Endothelial cell of umbilical vein (primary cell): ENCODE measurements around the gene PDE4B. TPM values are rescaled to one million over a fixed set of nuclear protein-coding genes. Genes with fewer than 3 reads are reported as not detected.

ENCODE experiments used
- BruUV-seq: library from RNA; stranded (reverse); fragments of 400-500 nt; replicated peaks from 2 replicates; lab custom pipeline; 2021; lab: Mats Ljungman, UMichigan
- CTCF ChIA-PET: fragments of 300-600, 350-600 bp; sonication (Branson Sonifier 250); formaldehyde crosslinking; loops from one replicate; lab custom pipeline; 2021; ENCODE audit warnings: antibody characterized with exemption, inconsistent platforms; lab: Charles Lee
- POLR2A ChIA-PET: fragments of 300-600, 350-600 bp; sonication (Branson Sonifier 250); formaldehyde crosslinking; loops from one replicate; lab custom pipeline; 2021; ENCODE audit warnings: antibody characterized with exemption, inconsistent platforms; lab: Charles Lee
- DNase-seq: peaks from one replicate; pipeline ENCODE4 v3.0.0-alpha.2; 2011; ENCODE audit warnings: low read depth, low spot score
- FAIRE-seq: peaks from 2 replicates; lab custom pipeline; 2011; peaks lifted over from hg19 to GRCh38; lab: Jason Lieb, UNC
- H2AFZ ChIP-seq: 2 replicates; pipeline ENCODE4 v1.6.0; 2012; ENCODE audit warnings: low read depth, low read length, control low read depth, inconsistent platforms
- H3K27ac ChIP-seq: 2 replicates; pipeline ENCODE4 v1.5.1; 2011; ENCODE audit warnings: low read depth, mild to moderate bottlenecking, control low read depth, low read length, moderate library complexity; ENCODE audit not compliant: insufficient read depth
- H3K27me3 ChIP-seq, 2 experiments: 2 replicates each; pipeline versions ENCODE4 v1.6.0 to v1.6.1; 2011; ENCODE audit warnings: low read length in 2 of 2, mixed read lengths in 1 of 2; ENCODE audit not compliant: control insufficient read depth in 2 of 2, insufficient read depth in 2 of 2
- H3K36me3 ChIP-seq, 2 experiments: 2 replicates in 1 of 2; 3 replicates in 1 of 2; pipeline ENCODE4 v1.5.1; 2011; ENCODE audit warnings: low read length in 2 of 2, mild to moderate bottlenecking in 1 of 2, moderate library complexity in 1 of 2; ENCODE audit not compliant: control insufficient read depth in 2 of 2, insufficient read depth in 2 of 2; ENCODE audit errors: extremely low read depth in 1 of 2
- H3K4me1 ChIP-seq: 3 replicates; pipeline ENCODE4 v1.5.1; 2011; ENCODE audit warnings: mild to moderate bottlenecking, low read length; ENCODE audit not compliant: control insufficient read depth, insufficient read depth; ENCODE audit errors: extremely low read depth
- H3K4me2 ChIP-seq: 2 replicates; pipeline ENCODE4 v1.6.1; 2011; ENCODE audit warnings: low read length, control low read depth, mixed read lengths; ENCODE audit not compliant: insufficient read depth
- H3K4me3 ChIP-seq, 3 experiments: fragments of 200-600 bp in 1 of 3; sonication (generic), shearing (Covaris generic) in 1 of 3; replicated peaks in 1 of 3; 2 replicates each; pipeline ENCODE4 v1.5.1; 2011 to 2016; ENCODE audit warnings: control low read depth in 3 of 3, low read length in 3 of 3, mild to moderate bottlenecking in 2 of 3, inconsistent platforms in 1 of 3, low read depth in 1 of 3, moderate library complexity in 1 of 3; ENCODE audit not compliant: insufficient read depth in 1 of 3
- H3K79me2 ChIP-seq: 2 replicates; pipeline ENCODE4 v1.6.0; 2012; ENCODE audit warnings: low read length, inconsistent platforms; ENCODE audit not compliant: control insufficient read depth, insufficient read depth
- H3K9ac ChIP-seq: replicated peaks from 2 replicates; pipeline ENCODE3; 2011; ENCODE audit warnings: low read length, control low read depth; ENCODE audit not compliant: insufficient read depth; ENCODE audit errors: extremely low read depth
- H3K9me1 ChIP-seq: replicated peaks from 3 replicates; pipeline ENCODE4 v1.6.0; 2011; ENCODE audit warnings: mild to moderate bottlenecking, low read length; ENCODE audit not compliant: control insufficient read depth, insufficient read depth; ENCODE audit errors: extremely low read depth
- H3K9me3 ChIP-seq: replicated peaks from 2 replicates; pipeline ENCODE4 v1.5.1; 2012; ENCODE audit warnings: low read length, inconsistent platforms; ENCODE audit not compliant: control insufficient read depth, insufficient read depth
- H4K20me1 ChIP-seq: replicated peaks from 2 replicates; pipeline ENCODE3; 2011; ENCODE audit warnings: mild to moderate bottlenecking, low read length; ENCODE audit not compliant: control insufficient read depth, insufficient read depth; ENCODE audit errors: extremely low read depth
- CTCF ChIP-seq, 2 donors: IDR thresholded peaks; 1 replicate in 1 of 2; 2 replicates in 1 of 2; pipeline ENCODE4 v1.5.1; 2011; ENCODE audit warnings: low read length in 2 of 2, mild to moderate bottlenecking in 2 of 2, moderate library complexity in 2 of 2, control low read depth in 1 of 2, inconsistent platforms in 1 of 2, low read depth in 1 of 2; ENCODE audit not compliant: insufficient read depth in 1 of 2; ENCODE audit errors: extremely low read depth in 1 of 2
- EZH2 ChIP-seq: IDR thresholded peaks from 2 replicates; pipeline ENCODE4 v1.6.1; 2012; ENCODE audit warnings: borderline replicate concordance, low read depth, mild to moderate bottlenecking, moderate library complexity, low read length, inconsistent platforms; ENCODE audit not compliant: severe bottlenecking
- FOS ChIP-seq: IDR thresholded peaks from 2 replicates; pipeline ENCODE4 v1.6.1; 2011; ENCODE audit warnings: mild to moderate bottlenecking, low read length, moderate library complexity, borderline replicate concordance; ENCODE audit not compliant: insufficient read depth
- GATA2 ChIP-seq: IDR thresholded peaks from 2 replicates; pipeline ENCODE4 v1.7.0; 2011; ENCODE audit warnings: low read depth, mild to moderate bottlenecking, moderate library complexity, mixed read lengths, low read length; ENCODE audit not compliant: insufficient read length, insufficient read depth
- JUN ChIP-seq: IDR thresholded peaks from 2 replicates; pipeline ENCODE4 v1.6.1; 2011; ENCODE audit warnings: borderline replicate concordance, low read depth; ENCODE audit not compliant: insufficient read length, insufficient read depth
- MAX ChIP-seq: IDR thresholded peaks from 2 replicates; pipeline ENCODE4 v1.6.1; 2011; ENCODE audit not compliant: insufficient read depth, insufficient read length
- MYC ChIP-seq: IDR thresholded peaks from one replicate; pipeline ENCODE4 v1.6.1; 2011; ENCODE audit warnings: mild to moderate bottlenecking, low read depth, low read length
- POLR2A ChIP-seq: IDR thresholded peaks from 2 replicates; pipeline ENCODE4 v1.6.1; 2012; ENCODE audit warnings: low read depth, mild to moderate bottlenecking, control low read depth, low read length
- POLR2AphosphoS5 ChIP-seq: IDR thresholded peaks from 2 replicates; pipeline ENCODE4 v1.6.1; 2012; ENCODE audit warnings: low read depth, mild to moderate bottlenecking, control low read depth, low read length, moderate library complexity; ENCODE audit not compliant: insufficient read depth
- dilution Hi-C: fragments of 300-500 bp; cut with MboI; formaldehyde crosslinking; loops from one replicate; pipeline ENCODE4 v1.15.0; 2019; ENCODE audit warnings: low sequenced_read_pairs; ENCODE audit not compliant: extremely low pct_ligation_motif_present
- intact Hi-C: fragments of 100-400 bp; cut with micrococcal nuclease; formaldehyde crosslinking; loops from one replicate; pipeline ENCODE4 v1.10.0; 2022
- polyA plus RNA-seq, 4 experiments: library from polyadenylated mRNA; depleted of rRNA in 3 of 4; stranded (reverse) in 3 of 4; unstranded in 1 of 4; fragments of >200 nt; gene quantifications; 2 replicates each; pipeline versions ENCODE4 v1.2.1 to v1.2.3, GENCODE V29; 2011 to 2012; ENCODE audit warnings: missing spikeins in 1 of 4
- total RNA-seq: library from RNA; stranded (reverse); gene quantifications from 2 replicates; pipeline ENCODE4 v1.2.3, GENCODE V29; 2021

Gene PDE4B
- total and polyA plus RNA-seq, 2 donors (not counting 3 experiments of a cell fraction or from before 2014, with no cell fraction given): 63.5 to 69.8 TPM

- ChIA-PET CTCF (interaction anchor here (0.9 to 1.5 kb wide), 6 partner anchors 8 to 62 kb away, joined by 3 to 5 read pairs (median 4); no protein-coding TSS in a partner anchor), POLR2A (no interaction called here)
- Histone ChIP-seq H3K4me1 (no peaks in the 10 kb centered on the region), H3K9me3 (no peaks in the 10 kb centered on the region), H4K20me1 (no peaks in the 10 kb centered on the region), H3K4me2 (no peak overlapping the region), H3K27ac (no peak overlapping the region), H3K4me3 (no peak overlapping the region), H3K36me3 (no peaks in the 10 kb centered on the region), H3K27me3 (no peaks in the 10 kb centered on the region), H3K9ac (no peak overlapping the region), H2AFZ (no peak overlapping the region), H3K79me2 (no peaks in the 10 kb centered on the region), H3K9me1 (no peaks in the 10 kb centered on the region)
- intact Hi-C loops: no loop called here
- DNase-seq (no peak), FAIRE-seq (no peak)
- TF ChIP-seq CTCF (IDR thresholded peaks at IDR 0.05; ENCODE audit: extremely low read depth in 1 of 2, insufficient read depth in 1 of 2, low read depth in 1 of 2, low read length in 2 of 2): no peak
- TF ChIP-seq POLR2AphosphoS5: no peak
- TF ChIP-seq JUN: no peak
- dilution Hi-C loops: no loop called here
- BruUV-seq: no TSS peak
These were observed 498.3 kb downstream of the PDE4B start for GRCh38 chr1:66290761-66291530.

GRCh38 chr1:66291531-66291864 is 498.8 kb downstream of the PDE4B start:
- H3K79me2 ChIP-seq: no peaks in the 10 kb centered on the region
- H3K4me2 ChIP-seq: no peak overlapping the region
- DNase-seq (no peak), FAIRE-seq (no peak)
- H4K20me1 ChIP-seq: no peaks in the 10 kb centered on the region
- dilution Hi-C loops (no loop called here), intact Hi-C loops (no loop called here)
- CTCF ChIA-PET: interaction anchor here (0.9 to 1.5 kb wide), 6 partner anchors 9 to 61 kb away, joined by 3 to 5 read pairs (median 4); no protein-coding TSS in a partner anchor
- no peak overlapping the region for H2AFZ ChIP-seq
- no TSS peak for BruUV-seq
- POLR2A ChIA-PET: no interaction called here
- no peaks in the 10 kb centered on the region for H3K27me3 ChIP-seq
- no peak for TF ChIP-seq EZH2
- no peak for TF ChIP-seq GATA2
- TF ChIP-seq POLR2AphosphoS5: no peak
- TF ChIP-seq FOS: no peak
- TF ChIP-seq JUN: no peak
- TF ChIP-seq MAX: no peak
- no peak for TF ChIP-seq POLR2A
- TF ChIP-seq CTCF (IDR thresholded peaks at IDR 0.05; ENCODE audit: extremely low read depth in 1 of 2, insufficient read depth in 1 of 2, low read depth in 1 of 2, low read length in 2 of 2): no peak
- TF ChIP-seq MYC: no peak
- H3K9ac ChIP-seq: no peak overlapping the region
- no peaks in the 10 kb centered on the region for H3K9me3 ChIP-seq
- no peak overlapping the region for H3K27ac ChIP-seq
- no peaks in the 10 kb centered on the region for H3K36me3 ChIP-seq
- H3K4me3 ChIP-seq: no peak overlapping the region
- H3K9me1 ChIP-seq: no peaks in the 10 kb centered on the region
- no peaks in the 10 kb centered on the region for H3K4me1 ChIP-seq
